Small intestine (tissue), 7 donors: ENCODE data around the gene C6orf58. TPM values are rescaled to one million over a fixed set of nuclear protein-coding genes. Genes with fewer than 3 reads are reported as not detected.
"Not testable (repeated sequence)": the region's sequence is repeated elsewhere in the genome, so short reads cannot be mapped to it uniquely, and the experiment has no call there.

ENCODE experiments used
- DNase-seq, 2 donors: peaks; one replicate each; pipeline versions ENCODE4 v3.0.0 to v3.0.0-alpha.2; 2013
- FAIRE-seq: peaks from 2 replicates; lab custom pipeline; 2012; peaks lifted over from hg19 to GRCh38; lab: Jason Lieb, UNC
- H3K27ac ChIP-seq, 3 donors: one replicate each; pipeline ENCODE4 v1.5.1; 2013; ENCODE audit warnings: low read length in 2 of 3, mild to moderate bottlenecking in 2 of 3, control low read depth in 1 of 3, inconsistent platforms in 1 of 3, low read depth in 1 of 3, moderate library complexity in 1 of 3
- H3K27me3 ChIP-seq, 3 donors: one replicate each; pipeline ENCODE4 v1.6.1; 2013; ENCODE audit warnings: low read length in 3 of 3, inconsistent platforms in 1 of 3; ENCODE audit not compliant: control insufficient read depth in 3 of 3, insufficient read depth in 3 of 3
- H3K36me3 ChIP-seq, 3 donors: one replicate each; pipeline ENCODE4 v1.6.1; 2013; ENCODE audit warnings: low read length in 3 of 3, inconsistent platforms in 1 of 3, low read depth in 1 of 3, mild to moderate bottlenecking in 1 of 3, moderate library complexity in 1 of 3; ENCODE audit not compliant: control insufficient read depth in 3 of 3, insufficient read depth in 2 of 3
- H3K4me1 ChIP-seq, 3 donors: one replicate each; pipeline ENCODE4 v1.6.1; 2013; ENCODE audit warnings: low read length in 2 of 3, inconsistent platforms in 1 of 3, low read depth in 1 of 3, mild to moderate bottlenecking in 1 of 3, moderate library complexity in 1 of 3; ENCODE audit not compliant: control insufficient read depth in 3 of 3, insufficient read depth in 2 of 3
- H3K4me3 ChIP-seq, 3 donors: one replicate each; pipeline ENCODE4 v1.5.1; 2013; ENCODE audit warnings: low read length in 3 of 3, control low read depth in 1 of 3, inconsistent platforms in 1 of 3, low read depth in 1 of 3, mild to moderate bottlenecking in 1 of 3, moderate library complexity in 1 of 3
- H3K9me3 ChIP-seq, 2 donors: one replicate each; pipeline ENCODE4 v1.6.1; 2013; ENCODE audit warnings: low read depth in 1 of 2, low read length in 1 of 2; ENCODE audit not compliant: control insufficient read depth in 2 of 2, insufficient read depth in 1 of 2
- WGBS, 3 donors: extraction: QIAGEN DNeasy Blood & Tissue Kit; methylation state at CpG; one replicate each; pipeline ENCODE4 v1.1.7; 2013; 5-methylcytosine and 5-hydroxymethylcytosine counted together
- polyA plus RNA-seq, 4 donors: library from polyadenylated mRNA; stranded (reverse) in 3 of 4; unstranded in 1 of 4; fragments of 200-250 nt in 3 of 4; fragments of 120-200 nt in 1 of 4; gene quantifications; one replicate each; pipeline versions ENCODE4 v1.2.1 to v1.2.3, GENCODE V29; 2013
- donor health status: healthy with polysubstance abuse.
- donor health status: control.
- donor health status: control.
- donor health status: Bipolar disorder and iron deficiency.
- donor health status: healthy.

Gene C6orf58
- polyA plus RNA-seq, 4 donors: 0.06 to 0.09 TPM; not detected in 2

GRCh38 chr6:127582777-127583462 lies 5.9 kb downstream of the C6orf58 start:
- Histone ChIP-seq H3K36me3 (no peaks in the 10 kb centered on the region), H3K4me1 (no peaks in the 10 kb centered on the region), H3K27me3 (no peaks in the 10 kb centered on the region), H3K27ac (no peak overlapping the region), H3K4me3 (no peak overlapping the region), H3K9me3 (no peaks in the 10 kb centered on the region)
- 50 to 70% (median 53%) methylated on average over 4 of the region's 4 CpGs for WGBS, 3 donors
- no peak for FAIRE-seq
- no peak for DNase-seq

GRCh38 chr6:127585123-127585522 lies 8.1 kb downstream of the C6orf58 start:
- Histone ChIP-seq H3K27me3 (no peaks in the 10 kb centered on the region), H3K27ac (no peak overlapping the region), H3K36me3 (no peaks in the 10 kb centered on the region), H3K4me1 (no peaks in the 10 kb centered on the region), H3K9me3 (no peaks in the 10 kb centered on the region), H3K4me3 (no peak overlapping the region)
- DNase-seq (no peak), FAIRE-seq (no peak)
- WGBS, 3 donors: 92 to 95% (median 94%) methylated on average over 2 of the region's 2 CpGs

GRCh38 chr6:127586372-127586771 lies 9.4 kb downstream of the C6orf58 start:
- WGBS, 3 donors: 19 to 22% (median 20%) methylated on average over 2 of the region's 2 CpGs
- no peaks in the 10 kb centered on the region for H3K36me3 ChIP-seq
- no peak for FAIRE-seq
- no peak overlapping the region for H3K4me3 ChIP-seq
- DNase-seq: peak in 1 of 2 donors; percentile 13
- no peaks in the 10 kb centered on the region for H3K27me3 ChIP-seq
- H3K9me3 ChIP-seq: no peaks in the 10 kb centered on the region
- no peak overlapping the region for H3K27ac ChIP-seq
- no peaks in the 10 kb centered on the region for H3K4me1 ChIP-seq

GRCh38 chr6:127587875-127588274 lies 10.9 kb downstream of the C6orf58 start:
- FAIRE-seq (no peak), DNase-seq (no peak)
- H3K27ac ChIP-seq: no peak overlapping the region
- H3K4me3 ChIP-seq: no peak overlapping the region
- H3K36me3 ChIP-seq: no peaks in the 10 kb centered on the region
- H3K4me1 ChIP-seq: no peaks in the 10 kb centered on the region
- H3K9me3 ChIP-seq: no peaks in the 10 kb centered on the region
- no peaks in the 10 kb centered on the region for H3K27me3 ChIP-seq
- 67 to 79% (median 69%) methylated on average over 2 of the region's 2 CpGs for WGBS, 3 donors

- no peak for DNase-seq
- H3K4me1 ChIP-seq: no peaks in the 10 kb centered on the region
- H3K36me3 ChIP-seq: no peaks in the 10 kb centered on the region
- no peaks in the 10 kb centered on the region for H3K9me3 ChIP-seq
- FAIRE-seq: no peak
- H3K4me3 ChIP-seq: no peak overlapping the region
- H3K27ac ChIP-seq: no peak overlapping the region
- H3K27me3 ChIP-seq: no peaks in the 10 kb centered on the region
Measured at GRCh38 chr6:127589135-127589534, 12.2 kb downstream of the C6orf58 start.

GRCh38 chr6:127590344-127590743 lies 13.4 kb downstream of the C6orf58 start:
- no peak overlapping the region for H3K4me3 ChIP-seq
- no peak overlapping the region for H3K27ac ChIP-seq
- FAIRE-seq (no peak), DNase-seq (no peak)
- no peaks in the 10 kb centered on the region for H3K4me1 ChIP-seq
- 72 to 81% (median 77%) methylated on average over 1 of the region's 1 CpG for WGBS, 3 donors
- no peaks in the 10 kb centered on the region for H3K27me3 ChIP-seq
- no peaks in the 10 kb centered on the region for H3K36me3 ChIP-seq
- no peaks in the 10 kb centered on the region for H3K9me3 ChIP-seq

GRCh38 chr6:127592964-127593363 lies 16.0 kb downstream of the C6orf58 start:
- 78 to 90% (median 86%) methylated on average over 7 of the region's 7 CpGs for WGBS, 3 donors
- FAIRE-seq: no peak
- H3K9me3 ChIP-seq: no peaks in the 10 kb centered on the region

GRCh38 chr6:127593456-127593855 lies 16.5 kb downstream of the C6orf58 start:
- H3K27me3 ChIP-seq, FAIRE-seq, H3K36me3 ChIP-seq, H3K4me1 ChIP-seq, H3K4me3 ChIP-seq, H3K27ac ChIP-seq, DNase-seq, H3K9me3 ChIP-seq: not testable (repeated sequence)
- WGBS, 3 donors: 58 to 90% (median 82%) methylated on average over 14 to 19 of the region's 21 CpGs

More at GRCh38 chr6:127592964-127593363, 16.0 kb downstream of the C6orf58 start:
- no peak overlapping the region for H3K27ac ChIP-seq
- DNase-seq: no peak
- H3K27me3 ChIP-seq: no peaks in the 10 kb centered on the region
- H3K36me3 ChIP-seq: no peaks in the 10 kb centered on the region
- H3K4me1 ChIP-seq: no peaks in the 10 kb centered on the region
- no peak overlapping the region for H3K4me3 ChIP-seq

GRCh38 chr6:127606131-127606562 lies 29.2 kb downstream of the C6orf58 start:
- 59 to 71% (median 70%) methylated on average over 3 of the region's 3 CpGs for WGBS, 3 donors
- Histone ChIP-seq H3K36me3 (no peaks in the 10 kb centered on the region), H3K27ac (no peak overlapping the region), H3K9me3 (no peaks in the 10 kb centered on the region), H3K27me3 (no peaks in the 10 kb centered on the region), H3K4me1 (no peaks in the 10 kb centered on the region), H3K4me3 (no peak overlapping the region)
- no peak for FAIRE-seq
- no peak for DNase-seq
